ENCODE measurements around the gene MYT1. TPM values are rescaled to one million over a fixed set of nuclear protein-coding genes. Genes with fewer than 3 reads are reported as not detected.

MYT1 gene
- total RNA-seq, 2 donors from 2014 or later: 2.4 to 4.5 TPM

GRCh38 chr20:64247307-64247618, 83.0 kb downstream of the MYT1 start:
- no peaks in the 10 kb centered on the region for H3K9me3 ChIP-seq (ENCODE audit: control insufficient read depth, low read length)
- Mint-ChIP-seq H3K27me3 (ENCODE audit: insufficient read depth) (peaks cover 10% of the 10 kb centered on the region), H3K4me3 (no peak overlapping the region), H3K36me3 (ENCODE audit: low read depth) (no peaks in the 10 kb centered on the region), H3K9me3 (no peaks in the 10 kb centered on the region), H3K4me1 (no peaks in the 10 kb centered on the region), H3K27ac (no peak overlapping the region)
- H3K9ac ChIP-seq (ENCODE audit: extremely low read depth, low read length, poor library complexity, severe bottlenecking): no peak overlapping the region
- no peak overlapping the region for H3K4me3 ChIP-seq (ENCODE audit: low read length)
- H3K27me3 ChIP-seq (ENCODE audit: control insufficient read depth, insufficient read depth, low read length, poor library complexity, severe bottlenecking): peaks cover 18% of the 10 kb centered on the region
- H3K4me1 ChIP-seq (ENCODE audit: control insufficient read depth, insufficient read depth, low read length): no peaks in the 10 kb centered on the region
- no peak for TF ChIP-seq CTCF (conservative IDR thresholded peaks at IDR 0.05)
- no peaks in the 10 kb centered on the region for H3K36me3 ChIP-seq (ENCODE audit: control insufficient read depth, insufficient read depth, low read length)
- no peak overlapping the region for H3K27ac ChIP-seq (ENCODE audit: low read depth, low read length)
- WGBS, 2 experiments (ENCODE audit: insufficient coverage in 1 of 2, insufficient read length in 1 of 2): 80 to 93% methylated on average over 2 to 9 of the region's 9 CpGs
- DNase-seq: peak; percentile 36

- peaks cover 18% of the 10 kb centered on the region for H3K27me3 ChIP-seq (ENCODE audit: control insufficient read depth, insufficient read depth, low read length, poor library complexity, severe bottlenecking)
- no peaks in the 10 kb centered on the region for H3K9me3 Mint-ChIP-seq
- peaks cover 5% of the 10 kb centered on the region for H3K4me1 ChIP-seq (ENCODE audit: control insufficient read depth, insufficient read depth, low read length)
- no peaks in the 10 kb centered on the region for H3K36me3 ChIP-seq (ENCODE audit: control insufficient read depth, insufficient read depth, low read length)
- TF ChIP-seq CTCF (conservative IDR thresholded peaks at IDR 0.05): no peak
- no peak overlapping the region for H3K4me3 Mint-ChIP-seq
- H3K36me3 Mint-ChIP-seq (ENCODE audit: low read depth): no peaks in the 10 kb centered on the region
- H3K27ac Mint-ChIP-seq: no peak overlapping the region
- no peak overlapping the region for H3K9ac ChIP-seq (ENCODE audit: extremely low read depth, low read length, poor library complexity, severe bottlenecking)
- H3K4me1 Mint-ChIP-seq: peaks cover 8% of the 10 kb centered on the region
- peak; percentile 43 for DNase-seq
- WGBS, 2 experiments (ENCODE audit: insufficient coverage in 1 of 2, insufficient read length in 1 of 2): 87 to 91% methylated on average over 15 to 31 of the region's 33 CpGs
- H3K27me3 Mint-ChIP-seq (ENCODE audit: insufficient read depth): peaks cover 10% of the 10 kb centered on the region
- H3K27ac ChIP-seq (ENCODE audit: low read depth, low read length): no peak overlapping the region
- H3K4me3 ChIP-seq (ENCODE audit: low read length): no peak overlapping the region
- H3K9me3 ChIP-seq (ENCODE audit: control insufficient read depth, low read length): no peaks in the 10 kb centered on the region
Measured at GRCh38 chr20:64247970-64248841, 84.0 kb downstream of the MYT1 start.

- TF ChIP-seq CTCF (conservative IDR thresholded peaks at IDR 0.05): no peak
- H3K9ac ChIP-seq (ENCODE audit: extremely low read depth, low read length, poor library complexity, severe bottlenecking): no peak overlapping the region
- H3K27ac Mint-ChIP-seq: no peak overlapping the region
- H3K4me1 Mint-ChIP-seq: peaks cover 11% of the 10 kb centered on the region
- no peak overlapping the region for H3K4me3 ChIP-seq (ENCODE audit: low read length)
- whole genome bisulfite sequencing, 2 experiments (ENCODE audit: insufficient coverage in 1 of 2, insufficient read length in 1 of 2): 88% methylated on average over 2 of the region's 2 CpGs; no CpG with 5 or more reads in 1 of the 2 experiments
- H3K4me1 ChIP-seq (ENCODE audit: control insufficient read depth, insufficient read depth, low read length): peaks cover 5% of the 10 kb centered on the region
- H3K36me3 Mint-ChIP-seq (ENCODE audit: low read depth): no peaks in the 10 kb centered on the region
- no peak overlapping the region for H3K4me3 Mint-ChIP-seq
- H3K27ac ChIP-seq (ENCODE audit: low read depth, low read length): no peak overlapping the region
- no peaks in the 10 kb centered on the region for H3K36me3 ChIP-seq (ENCODE audit: control insufficient read depth, insufficient read depth, low read length)
- no peak for DNase-seq
- H3K27me3 ChIP-seq (ENCODE audit: control insufficient read depth, insufficient read depth, low read length, poor library complexity, severe bottlenecking): peaks cover 18% of the 10 kb centered on the region
- H3K27me3 Mint-ChIP-seq (ENCODE audit: insufficient read depth): peaks cover 7% of the 10 kb centered on the region
- no peaks in the 10 kb centered on the region for H3K9me3 Mint-ChIP-seq
- H3K9me3 ChIP-seq (ENCODE audit: control insufficient read depth, low read length): no peaks in the 10 kb centered on the region
Measured at GRCh38 chr20:64250027-64250426, 85.8 kb downstream of the MYT1 start.

All from endodermal cell (in vitro differentiated cells).